GM19238 (cell line): ENCODE results near the gene NKX1-1.

Experiments used
- DNase-seq: peaks from one replicate; pipeline ENCODE4 v3.0.0; 2011; ENCODE audit warnings: low spot score; ENCODE audit not compliant: insufficient read length

The NKX1-1 gene

DNA sequence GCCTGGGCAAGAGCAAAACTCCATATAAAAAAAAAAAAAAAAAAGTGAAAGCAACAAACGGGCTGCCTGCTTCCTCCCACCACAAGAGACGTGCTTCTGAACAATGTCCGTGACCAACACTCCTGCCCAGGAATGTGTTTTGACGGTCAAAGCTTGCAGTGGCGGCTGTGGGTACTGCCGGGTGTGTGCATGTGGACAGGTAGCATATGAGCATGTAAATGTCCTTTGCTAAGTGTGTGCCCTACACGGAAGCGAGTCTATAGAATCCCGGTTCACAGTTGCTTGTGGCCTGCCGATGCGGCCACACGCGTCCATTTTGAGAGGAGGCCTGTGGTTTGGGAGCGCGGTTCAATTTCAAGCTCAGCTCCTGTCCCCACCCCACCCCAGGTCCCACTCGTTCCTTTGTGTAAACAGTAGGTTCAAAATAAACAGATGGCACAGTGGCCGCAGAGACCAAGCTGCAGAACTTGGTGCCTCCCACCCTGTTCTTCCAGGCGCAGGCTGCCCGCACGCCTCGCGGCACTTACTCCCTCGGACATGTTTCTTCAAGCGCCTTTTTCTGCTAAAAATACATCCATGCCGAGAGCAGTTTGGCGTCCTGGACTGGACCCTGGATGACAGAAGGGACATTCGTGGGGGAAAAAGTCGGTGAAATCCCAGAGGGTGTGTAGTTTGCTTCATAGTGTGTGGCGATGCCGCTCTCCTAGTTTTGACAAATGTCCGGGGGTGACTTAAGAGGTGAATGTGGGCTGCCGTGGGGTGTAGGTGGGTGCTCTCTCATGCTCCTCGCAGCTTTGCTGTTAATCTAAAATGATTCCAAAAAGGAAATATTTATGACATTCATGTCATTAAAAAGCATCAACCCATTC lies 11.5 kb upstream of the NKX1-1 start:
- DNase-seq, result no peak

GRCh38 chr4:1416948-1417260 lies 10.7 kb upstream of the NKX1-1 start:
- DNase-seq, result no peak

DNA sequence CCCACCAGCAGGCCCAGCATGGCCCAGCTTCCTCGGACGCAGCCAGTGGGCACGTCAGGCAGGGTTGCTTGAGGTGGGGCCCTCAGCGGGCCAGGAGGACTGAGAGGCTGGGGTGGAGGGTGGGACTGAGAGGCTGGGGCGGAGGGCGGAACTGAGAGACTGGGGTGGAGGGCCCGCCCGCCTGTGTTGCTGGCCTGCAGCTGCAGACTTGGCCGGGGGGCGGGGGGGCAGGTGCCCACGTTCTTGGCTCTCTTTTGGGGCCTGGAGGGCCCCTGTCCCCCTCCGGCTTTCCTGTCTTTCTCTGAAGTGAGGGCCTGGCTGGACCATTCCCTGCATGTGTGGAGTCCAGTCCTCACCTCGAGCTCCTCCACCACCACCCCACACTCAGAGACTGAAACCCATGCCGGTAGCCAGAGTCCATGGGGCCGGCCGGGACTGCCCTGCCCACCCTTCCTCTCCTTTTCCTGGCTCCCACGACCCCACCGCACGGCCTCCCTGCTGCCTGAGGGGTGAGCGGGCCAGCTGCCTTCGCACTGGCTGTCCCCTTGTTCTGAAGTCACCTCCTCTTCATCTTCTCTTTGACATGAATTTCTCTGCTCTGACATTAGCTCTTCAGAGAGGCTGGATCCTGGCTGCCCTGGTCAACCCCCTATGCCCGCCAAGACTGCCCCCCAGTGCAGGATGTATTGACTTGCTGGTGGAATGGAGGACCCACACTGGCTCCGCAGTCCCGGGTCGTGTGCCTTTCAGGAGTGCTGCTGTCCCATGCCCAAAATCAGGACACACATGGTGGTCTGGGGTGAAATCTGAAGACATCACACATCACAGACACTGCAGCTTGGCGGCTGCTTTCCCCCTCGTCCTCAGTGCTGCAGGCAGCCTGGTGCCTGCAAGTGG lies 10.1 kb upstream of the NKX1-1 start:
- DNase-seq, result no peak

DNA sequence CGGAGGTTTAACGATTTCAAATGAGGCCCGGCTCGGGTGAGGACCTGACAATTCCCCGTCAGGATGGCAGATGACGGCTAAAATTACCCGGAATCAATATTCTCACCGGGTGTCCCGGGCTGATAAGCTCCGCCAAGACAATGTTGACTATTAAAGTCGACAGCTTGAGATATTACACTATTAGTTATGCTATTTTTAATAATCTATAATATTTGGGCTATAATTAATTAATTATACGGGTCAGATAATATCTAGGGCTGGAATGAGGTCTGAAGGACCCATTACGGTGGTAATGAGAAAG lies 9.4 kb upstream of the NKX1-1 start:
- DNase-seq, result no peak

DNA sequence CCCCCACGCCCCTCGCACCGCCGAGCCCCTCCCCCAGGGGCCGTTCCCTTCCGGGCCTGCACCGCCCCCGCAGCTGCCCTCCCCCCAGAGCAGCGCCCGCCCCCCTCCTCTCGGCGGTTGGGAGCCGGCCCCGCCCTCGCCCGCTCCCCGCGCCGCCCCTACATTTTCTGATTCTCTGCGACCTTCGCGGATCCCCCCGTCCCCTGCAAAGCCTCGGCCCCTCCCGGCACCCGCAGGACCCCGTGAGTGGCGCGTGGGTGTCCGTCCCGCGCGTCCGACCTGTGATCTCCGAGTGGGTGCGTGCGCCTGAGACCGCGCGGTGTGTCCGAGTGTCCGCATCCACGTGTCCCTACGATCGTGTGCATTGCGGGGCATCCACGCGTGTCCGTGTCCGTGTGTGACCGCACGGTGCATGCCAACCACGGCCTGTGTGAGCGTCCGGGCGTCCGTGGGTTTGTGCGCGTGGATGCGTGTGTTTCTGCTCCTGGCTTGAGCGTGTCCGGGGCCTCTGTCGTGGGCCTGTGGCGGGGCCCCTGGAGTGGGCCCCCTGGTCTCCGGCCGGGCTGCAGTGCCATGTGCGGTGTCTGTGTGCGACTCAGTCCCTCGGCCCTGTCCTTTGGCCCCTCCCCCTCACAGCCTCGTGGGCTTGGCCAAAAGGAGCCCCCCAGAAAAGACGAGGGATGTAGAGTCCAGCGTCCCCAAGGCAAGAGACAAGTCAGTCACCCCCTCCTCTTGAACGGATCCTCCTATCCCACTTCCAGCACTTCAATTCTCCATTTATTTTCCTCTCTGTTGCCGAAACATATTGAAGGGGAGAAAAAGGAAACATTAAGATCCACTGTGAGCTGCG lies 8.8 kb upstream of the NKX1-1 start:
- no peak for DNase-seq

DNA sequence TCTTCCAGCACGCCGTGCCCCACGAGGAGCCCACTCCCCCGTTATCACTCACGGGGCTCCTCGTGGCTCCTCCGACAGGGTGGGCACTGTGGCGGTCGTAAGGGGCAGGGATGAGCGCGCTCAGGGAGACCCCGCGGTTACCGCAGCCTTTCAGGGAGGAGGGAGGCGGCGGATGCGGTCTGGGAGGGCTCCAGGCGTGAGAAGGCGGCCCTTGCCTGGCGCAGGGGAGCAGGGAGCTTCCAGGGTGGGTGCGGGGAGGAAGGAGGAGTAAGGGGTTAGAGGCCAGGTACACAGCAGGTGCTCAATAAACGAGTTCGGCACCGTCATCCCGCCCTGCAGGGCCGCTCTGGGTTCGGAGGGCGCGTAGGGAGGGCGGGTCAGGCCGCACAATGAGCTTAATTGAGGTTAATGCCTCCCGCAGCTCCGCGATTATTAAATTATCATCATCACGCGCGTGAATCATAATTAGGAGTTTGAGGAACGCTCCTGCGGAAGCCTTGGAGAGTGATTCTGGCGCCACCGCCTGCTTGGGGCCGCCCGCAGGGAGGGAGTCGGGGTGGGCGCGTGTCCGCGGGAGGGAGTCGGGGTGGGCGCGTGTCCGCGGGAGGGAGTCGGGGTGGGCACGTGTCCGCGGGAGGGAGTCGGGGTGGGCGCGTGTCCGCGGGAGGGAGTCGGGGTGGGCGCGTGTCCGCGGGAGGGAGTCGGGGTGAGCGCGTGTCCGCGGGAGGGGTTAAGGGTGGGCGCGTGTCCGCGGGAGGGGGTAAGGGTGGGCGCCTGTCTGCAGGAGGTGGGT lies 7.6 kb upstream of the NKX1-1 start:
- DNase-seq, result peak; percentile 2

- DNase-seq, result no peak
Measured at GRCh38 chr4:1413204-1413663, 7.0 kb upstream of the NKX1-1 start.

DNA sequence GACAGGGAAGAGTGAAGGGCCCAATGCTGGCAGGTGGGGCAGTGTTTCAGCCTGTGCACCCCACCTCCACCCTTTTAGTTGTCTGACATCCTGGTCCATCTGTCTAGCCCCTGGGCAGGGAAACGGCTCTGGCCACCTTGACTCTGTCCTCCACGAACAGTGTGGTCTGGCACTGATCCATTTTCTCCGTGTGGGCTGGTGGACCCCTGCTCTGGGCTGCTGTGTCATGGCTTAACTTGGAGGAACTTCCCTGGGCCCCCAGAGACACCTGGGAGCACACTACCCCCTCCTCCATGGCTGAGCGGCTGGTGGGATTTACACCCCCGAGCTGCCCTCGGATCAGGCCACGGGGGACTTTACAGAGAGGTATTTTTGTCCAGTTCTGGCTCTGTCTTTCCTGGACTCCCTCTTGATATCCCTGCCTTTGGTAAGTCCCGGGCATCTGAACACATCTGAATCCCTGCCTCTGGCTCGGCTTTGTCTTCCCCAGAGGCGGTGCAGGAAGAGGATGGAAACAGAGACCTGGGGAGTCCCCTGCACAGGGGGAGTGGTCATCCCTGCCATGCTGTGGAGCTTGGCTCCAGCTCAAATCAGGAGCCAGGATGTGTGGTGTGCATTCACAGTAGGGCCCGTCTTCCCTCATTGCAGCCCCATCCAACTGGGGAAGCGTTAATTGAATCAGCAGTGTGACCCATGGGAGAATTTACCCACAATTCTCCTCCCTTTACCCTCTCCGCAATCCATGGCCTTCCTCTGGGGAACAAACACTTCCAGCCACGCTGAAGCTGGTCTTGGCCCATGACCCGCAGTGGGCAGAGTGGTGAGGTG lies 6.3 kb upstream of the NKX1-1 start:
- no peak for DNase-seq

GRCh38 chr4:1411436-1412375 lies 5.5 kb upstream of the NKX1-1 start:
- DNase-seq, result no peak

DNA sequence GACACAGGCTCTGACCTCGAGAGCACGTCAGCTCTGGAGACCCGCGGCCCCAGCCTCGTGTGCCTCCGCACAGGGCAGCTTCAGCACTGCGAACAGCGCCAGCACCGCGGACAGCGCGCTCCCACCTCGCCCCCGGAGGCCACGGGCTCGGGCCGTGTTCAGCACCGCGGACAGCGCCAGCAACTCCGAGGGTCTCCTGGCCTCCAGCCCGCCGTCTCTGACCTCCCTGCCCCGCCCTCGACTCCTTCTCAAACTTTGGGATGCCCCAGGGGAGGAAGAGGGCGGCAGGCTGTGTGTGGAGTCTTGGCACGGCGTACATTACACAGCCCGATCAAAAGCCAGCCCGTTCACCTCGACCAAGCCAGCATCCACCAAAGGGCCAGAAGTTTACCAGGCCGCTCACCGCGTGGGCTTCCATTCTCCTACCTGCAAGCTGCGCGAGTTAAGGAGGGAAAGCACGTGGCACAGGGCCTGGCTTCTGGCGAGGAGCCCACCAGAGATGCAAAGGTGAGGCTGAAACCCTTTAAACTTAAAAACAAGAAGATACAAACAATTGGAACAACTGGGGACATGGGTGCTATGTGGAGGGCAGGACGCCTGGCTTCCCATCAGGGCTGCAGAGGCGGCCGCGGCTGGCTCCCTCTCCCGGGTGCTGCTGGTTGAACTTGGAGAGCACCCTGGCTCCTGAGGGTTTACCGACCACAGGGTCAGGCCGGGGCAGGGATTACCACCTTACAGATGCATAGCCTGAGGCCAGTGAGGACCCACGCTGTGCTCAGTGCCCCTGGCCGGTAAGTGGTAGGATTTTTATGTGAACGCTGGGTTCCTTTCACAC lies 4.5 kb upstream of the NKX1-1 start:
- DNase-seq, result peak; percentile 27

GRCh38 chr4:1409491-1410425 lies 3.5 kb upstream of the NKX1-1 start:
- no peak for DNase-seq

GRCh38 chr4:1409079-1409478 lies 2.8 kb upstream of the NKX1-1 start:
- DNase-seq, result no peak

- no peak for DNase-seq
Measured at GRCh38 chr4:1408418-1408817, 2.2 kb upstream of the NKX1-1 start.

GRCh38 chr4:1407657-1408333 lies 1.6 kb upstream of the NKX1-1 start:
- no peak for DNase-seq

DNA sequence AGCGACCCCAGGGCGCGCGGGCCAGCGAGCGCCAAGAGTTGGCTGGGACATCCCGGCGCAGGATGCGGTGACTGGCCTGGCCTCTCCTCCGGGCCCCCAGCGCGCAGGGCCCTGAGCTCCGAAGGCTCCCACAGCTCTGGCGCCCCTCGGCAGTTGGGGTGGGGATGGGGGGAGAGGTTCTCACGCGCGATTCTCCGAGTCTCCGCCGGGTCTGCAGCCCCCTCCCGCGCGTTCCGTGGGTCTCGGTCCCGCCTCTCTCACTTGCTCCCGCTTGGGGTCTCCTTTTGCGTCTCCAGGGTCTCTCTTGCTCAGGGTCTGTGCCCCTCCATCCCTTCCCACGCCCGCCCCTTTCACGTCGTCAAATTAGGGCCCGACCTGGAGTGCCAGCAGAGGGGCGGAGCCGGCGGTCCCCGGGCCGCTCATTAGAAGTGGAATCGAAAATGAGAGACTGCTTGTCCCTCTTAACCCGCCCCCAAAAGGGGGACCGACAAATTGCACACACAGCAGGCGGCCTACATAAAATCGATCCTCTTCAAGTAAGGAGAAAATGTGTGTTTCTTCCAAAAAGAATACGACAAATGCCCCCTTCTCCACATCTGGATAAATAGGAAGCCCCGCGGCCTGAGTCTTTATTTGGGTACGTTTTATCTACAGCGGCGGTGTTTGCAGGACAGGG lies 877 bp upstream of the NKX1-1 start:
- no peak for DNase-seq
